ENCODE data around the gene PLPP3. TPM values are rescaled to one million over a fixed set of nuclear protein-coding genes. Genes with fewer than 3 reads are reported as not detected.

Gene PLPP3
- total RNA-seq, 1 experiment from 2014 or later = 26.5 TPM

GRCh38 chr1:56578138-56578962 lies 1.0 kb downstream of the PLPP3 start:
- in situ Hi-C loops (cut with HindIII; ENCODE audit: low pct_unique_long_range_greater_than_20kb, low sequenced_read_pairs) = no loop called here

GRCh38 chr1:56577406-56578137 lies 1.8 kb downstream of the PLPP3 start:
- in situ Hi-C loops (cut with HindIII; ENCODE audit: low pct_unique_long_range_greater_than_20kb, low sequenced_read_pairs) = no loop called here
- no peak for DNase-seq (ENCODE audit: low read depth, low spot score)

More at GRCh38 chr1:56578138-56578962, 1.0 kb downstream of the PLPP3 start:
- peak; percentile 20 for DNase-seq (ENCODE audit: low read depth, low spot score)

- in situ Hi-C loops (cut with HindIII; ENCODE audit: low pct_unique_long_range_greater_than_20kb, low sequenced_read_pairs) = no loop called here
- peak; percentile 48 for DNase-seq (ENCODE audit: low read depth, low spot score)
Measured at GRCh38 chr1:56576880-56577405, 2.4 kb downstream of the PLPP3 start.

GRCh38 chr1:56575865-56576264 lies 3.5 kb downstream of the PLPP3 start:
- no peak for DNase-seq (ENCODE audit: low read depth, low spot score)
- in situ Hi-C loops (cut with HindIII; ENCODE audit: low pct_unique_long_range_greater_than_20kb, low sequenced_read_pairs) = no loop called here

- in situ Hi-C loops (cut with HindIII; ENCODE audit: low pct_unique_long_range_greater_than_20kb, low sequenced_read_pairs) = no loop called here
- no peak for DNase-seq (ENCODE audit: low read depth, low spot score)
Measured at GRCh38 chr1:56574794-56575193, 4.6 kb downstream of the PLPP3 start.

- no peak for DNase-seq (ENCODE audit: low read depth, low spot score)
- in situ Hi-C loops (cut with HindIII; ENCODE audit: low pct_unique_long_range_greater_than_20kb, low sequenced_read_pairs) = no loop called here
Measured at GRCh38 chr1:56573311-56573710, 6.1 kb downstream of the PLPP3 start.

GRCh38 chr1:56572334-56573050 lies 6.9 kb downstream of the PLPP3 start:
- in situ Hi-C loops (cut with HindIII; ENCODE audit: low pct_unique_long_range_greater_than_20kb, low sequenced_read_pairs) = no loop called here
- DNase-seq (ENCODE audit: low read depth, low spot score) = no peak

- DNase-seq (ENCODE audit: low read depth, low spot score) = no peak
- in situ Hi-C loops (cut with HindIII; ENCODE audit: low pct_unique_long_range_greater_than_20kb, low sequenced_read_pairs) = no loop called here
Measured at GRCh38 chr1:56571448-56571847, 7.9 kb downstream of the PLPP3 start.

GRCh38 chr1:56570924-56571372 lies 8.4 kb downstream of the PLPP3 start:
- DNase-seq (ENCODE audit: low read depth, low spot score) = no peak
- in situ Hi-C loops (cut with HindIII; ENCODE audit: low pct_unique_long_range_greater_than_20kb, low sequenced_read_pairs) = no loop called here

- no peak for DNase-seq (ENCODE audit: low read depth, low spot score)
- in situ Hi-C loops (cut with HindIII; ENCODE audit: low pct_unique_long_range_greater_than_20kb, low sequenced_read_pairs) = no loop called here
Measured at GRCh38 chr1:56569661-56570060, 9.7 kb downstream of the PLPP3 start.

GRCh38 chr1:56566994-56567393 lies 12.4 kb downstream of the PLPP3 start:
- no peak for DNase-seq (ENCODE audit: low read depth, low spot score)
- in situ Hi-C loops (cut with HindIII; ENCODE audit: low pct_unique_long_range_greater_than_20kb, low sequenced_read_pairs) = no loop called here

- DNase-seq (ENCODE audit: low read depth, low spot score) = no peak
- in situ Hi-C loops (cut with HindIII; ENCODE audit: low pct_unique_long_range_greater_than_20kb, low sequenced_read_pairs) = no loop called here
Measured at GRCh38 chr1:56566061-56566744, 13.2 kb downstream of the PLPP3 start.

GRCh38 chr1:56564615-56565014 lies 14.7 kb downstream of the PLPP3 start:
- DNase-seq (ENCODE audit: low read depth, low spot score) = no peak
- in situ Hi-C loops (cut with HindIII; ENCODE audit: low pct_unique_long_range_greater_than_20kb, low sequenced_read_pairs) = no loop called here

- no peak for DNase-seq (ENCODE audit: low read depth, low spot score)
- in situ Hi-C loops (cut with HindIII; ENCODE audit: low pct_unique_long_range_greater_than_20kb, low sequenced_read_pairs) = no loop called here
Measured at GRCh38 chr1:56563568-56563967, 15.8 kb downstream of the PLPP3 start.

- no peak for DNase-seq (ENCODE audit: low read depth, low spot score)
- in situ Hi-C loops (cut with HindIII; ENCODE audit: low pct_unique_long_range_greater_than_20kb, low sequenced_read_pairs) = no loop called here
Measured at GRCh38 chr1:56562891-56563452, 16.4 kb downstream of the PLPP3 start.

- no peak for DNase-seq (ENCODE audit: low read depth, low spot score)
- in situ Hi-C loops (cut with HindIII; ENCODE audit: low pct_unique_long_range_greater_than_20kb, low sequenced_read_pairs) = no loop called here
Measured at GRCh38 chr1:56561227-56562019, 17.9 kb downstream of the PLPP3 start.

Data from SK-MEL-5 (cell line).